Activated CD4-positive, alpha-beta T cell treated with anti-CD3 and anti-CD28 coated beads, Interleukin-2, Interleukin-4, amounts not matched to agents 100 ng/mL and 50 ng/mL, durations not matched to agents 16 hours and 8 hours (primary cell): ENCODE data around the gene ZNF454.

Experiments used
- DNase-seq: peaks from one replicate; pipeline ENCODE4 v3.0.0-alpha.2; 2020; ENCODE audit warnings: low spot score

The ZNF454 gene

DNA sequence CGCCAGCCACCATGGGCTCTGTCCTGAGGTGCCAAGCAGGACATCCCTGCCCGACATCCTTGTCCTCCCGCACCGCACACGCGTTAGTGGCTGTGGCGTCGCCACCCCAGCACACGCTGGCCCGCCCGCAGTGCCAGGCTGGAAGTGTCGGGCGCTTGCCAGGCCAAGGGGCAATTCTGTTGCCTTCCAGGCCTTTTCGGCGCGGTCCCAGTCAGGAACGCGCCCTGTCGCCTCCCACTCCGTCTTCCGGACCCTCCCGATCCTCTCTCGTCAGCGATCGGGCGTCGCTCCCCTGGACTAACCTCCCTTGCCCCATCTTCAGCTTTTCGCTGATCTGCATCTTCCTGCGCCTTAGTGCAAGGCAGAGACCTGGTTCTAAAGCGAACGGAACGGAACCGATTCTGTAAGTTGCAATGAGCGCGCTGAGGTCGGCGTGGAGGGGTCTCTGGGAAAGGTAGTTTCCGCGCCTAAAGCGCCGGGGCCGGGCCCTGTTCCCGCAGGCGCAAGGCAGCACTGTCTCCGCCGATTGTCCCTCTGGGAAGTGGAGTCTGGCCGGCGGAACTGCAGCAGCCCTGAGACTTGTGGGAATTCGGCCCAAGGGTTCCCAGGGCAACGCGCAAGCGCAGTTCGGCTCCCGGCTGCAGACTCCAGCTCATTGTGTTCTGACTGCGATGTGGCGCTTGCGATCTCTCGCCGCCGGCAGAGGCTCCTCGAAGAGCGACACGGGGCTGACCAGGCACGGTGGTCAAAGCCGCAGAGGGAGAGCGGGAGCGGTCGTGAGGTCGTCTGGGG is at the start of gene ZNF454:
Gene ZNF454, plus strand, starts transcription at position 630 of the 792 bp plus-strand sequence. CDS start 1,594 bp downstream, outside the sequence.
- DNase-seq = no peak

DNA sequence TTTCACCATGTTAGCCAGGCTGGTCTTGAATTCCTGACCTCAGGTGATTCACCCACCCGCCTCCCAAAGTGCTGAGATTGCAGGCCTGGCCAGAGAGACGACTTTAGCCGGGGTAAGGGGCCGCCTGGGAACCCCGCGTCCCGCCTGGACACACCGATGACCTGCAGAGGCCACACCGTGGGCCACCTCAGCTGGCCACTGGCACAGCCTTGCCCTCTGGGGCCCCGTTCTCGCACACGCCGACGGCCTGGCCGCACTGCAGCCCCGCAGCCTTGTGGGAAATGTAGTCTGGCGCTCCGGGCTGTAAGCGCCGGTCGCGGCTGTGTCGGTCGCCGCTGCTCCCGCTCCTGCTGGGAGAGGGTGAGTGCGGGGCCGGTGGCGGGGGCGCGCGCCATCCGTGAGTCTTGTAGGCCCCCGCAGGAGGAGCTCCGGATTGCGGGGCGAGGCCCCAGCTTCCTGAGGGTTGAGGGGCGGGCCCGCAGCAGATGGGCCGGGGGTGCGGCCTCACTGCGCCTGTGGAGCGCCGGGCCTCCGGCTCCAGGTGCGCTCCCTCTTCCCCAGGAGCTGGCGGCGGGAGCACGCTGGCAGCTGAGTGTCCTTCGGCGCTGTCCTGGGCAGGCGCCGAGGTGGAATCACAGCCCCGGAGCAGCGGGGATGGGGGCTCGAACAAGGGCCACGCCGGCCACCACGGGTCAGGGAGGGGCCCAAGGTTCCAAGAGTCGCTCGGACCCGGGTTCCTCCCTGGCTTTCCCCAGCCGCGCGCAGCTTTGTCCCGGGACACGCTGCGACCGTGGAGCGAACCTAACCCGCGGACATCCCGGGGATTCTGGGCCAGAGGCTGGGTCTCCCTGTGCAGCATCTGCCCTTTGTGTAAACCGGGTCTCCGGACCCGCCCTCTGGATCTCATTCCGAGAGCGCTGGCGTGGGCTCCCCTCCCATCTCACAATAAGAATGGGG is 45.1 kb upstream of the ZNF454 start, which contains the start of gene ZFP2:
Gene ZFP2, plus strand, starts transcription at position 299 of the 957 bp plus-strand sequence. CDS start 35,401 bp downstream, outside the sequence.
- DNase-seq = no peak

DNA sequence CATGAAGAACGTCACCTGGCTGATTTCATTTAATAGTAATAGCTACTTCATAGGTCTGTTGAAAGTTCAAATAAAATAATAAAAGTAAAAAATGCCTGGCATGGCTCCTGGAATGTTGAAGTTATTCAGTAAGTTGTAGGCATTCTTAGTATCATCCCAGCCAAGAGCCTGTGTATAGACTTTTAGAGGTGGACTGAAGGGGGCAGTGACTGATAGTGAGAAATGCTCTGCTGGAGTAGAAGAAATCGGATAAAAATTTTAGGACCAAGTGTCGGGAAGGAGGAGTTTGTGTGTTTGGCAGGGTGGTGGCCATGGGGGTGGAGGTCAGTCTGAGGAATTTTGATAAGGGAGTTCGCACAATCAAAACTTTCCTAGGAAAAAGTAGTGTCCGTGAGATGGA is 41.7 kb upstream of the ZNF454 start:
- DNase-seq = no peak

DNA sequence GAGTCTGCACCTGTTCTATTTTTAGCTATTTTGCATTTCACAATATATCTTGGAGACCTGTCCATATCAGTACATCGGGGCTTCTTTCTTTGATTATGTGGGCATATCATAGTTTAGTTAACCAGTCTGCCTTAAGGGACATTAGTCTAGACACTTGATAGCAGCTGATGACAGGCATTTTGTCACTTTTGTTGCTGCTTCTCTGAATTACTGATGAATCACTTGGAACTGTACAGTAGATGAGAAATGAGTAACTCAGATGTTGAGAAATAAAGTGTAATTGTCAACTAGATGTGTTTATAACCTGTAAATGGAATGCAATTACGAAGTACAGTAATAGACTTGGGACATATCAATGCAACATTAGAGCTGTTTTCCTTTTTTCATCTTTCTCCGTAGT is 38.1 kb upstream of the ZNF454 start:
- DNase-seq = no peak

DNA sequence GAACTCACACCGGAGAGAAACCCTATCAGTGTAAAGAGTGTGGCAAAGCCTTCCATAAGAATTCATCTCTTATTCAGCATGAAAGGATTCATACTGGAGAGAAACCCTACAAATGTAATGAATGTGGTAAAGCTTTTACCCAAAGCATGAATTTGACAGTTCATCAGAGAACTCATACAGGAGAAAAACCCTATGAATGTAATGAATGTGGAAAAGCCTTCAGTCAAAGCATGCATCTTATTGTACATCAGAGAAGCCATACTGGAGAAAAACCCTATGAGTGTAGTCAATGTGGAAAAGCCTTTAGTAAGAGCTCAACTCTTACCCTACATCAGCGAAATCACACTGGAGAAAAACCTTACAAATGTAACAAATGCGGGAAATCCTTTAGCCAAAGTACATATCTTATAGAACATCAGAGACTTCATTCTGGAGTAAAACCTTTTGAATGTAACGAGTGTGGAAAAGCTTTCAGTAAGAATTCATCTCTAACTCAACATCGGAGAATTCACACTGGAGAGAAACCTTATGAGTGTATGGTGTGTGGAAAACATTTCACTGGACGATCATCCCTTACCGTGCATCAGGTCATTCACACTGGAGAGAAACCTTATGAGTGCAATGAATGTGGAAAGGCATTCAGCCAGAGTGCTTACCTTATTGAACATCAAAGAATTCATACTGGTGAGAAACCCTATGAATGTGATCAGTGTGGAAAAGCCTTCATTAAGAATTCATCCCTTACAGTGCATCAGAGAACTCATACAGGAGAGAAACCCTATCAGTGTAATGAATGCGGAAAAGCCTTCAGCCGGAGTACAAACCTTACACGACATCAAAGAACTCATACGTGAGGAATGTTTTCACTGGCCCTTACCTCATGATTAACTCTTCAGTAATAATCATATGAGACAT is 8.9 kb upstream of the ZNF454 start:
- DNase-seq = no peak

DNA sequence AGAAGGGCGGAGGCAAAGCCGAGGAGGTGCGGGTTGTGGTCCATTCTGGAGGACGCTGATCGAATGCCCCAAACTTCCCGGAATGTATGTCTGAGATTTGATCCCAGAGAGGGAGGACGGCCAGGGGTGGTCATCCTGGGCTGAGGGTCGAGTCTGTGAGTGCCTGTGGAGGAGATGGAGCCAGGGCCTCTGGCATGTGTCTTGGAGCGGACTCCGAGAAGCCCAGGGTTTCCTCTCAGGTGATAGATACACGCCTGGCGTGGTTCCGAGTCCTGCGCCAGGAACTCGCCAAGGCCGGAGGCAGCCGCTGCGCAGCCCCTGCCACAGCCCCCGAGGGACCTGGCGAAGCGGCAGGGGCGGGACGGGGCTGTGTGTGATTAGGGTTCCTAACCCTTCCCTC is 363 bp downstream of the ZNF454 start:
- DNase-seq = no peak

DNA sequence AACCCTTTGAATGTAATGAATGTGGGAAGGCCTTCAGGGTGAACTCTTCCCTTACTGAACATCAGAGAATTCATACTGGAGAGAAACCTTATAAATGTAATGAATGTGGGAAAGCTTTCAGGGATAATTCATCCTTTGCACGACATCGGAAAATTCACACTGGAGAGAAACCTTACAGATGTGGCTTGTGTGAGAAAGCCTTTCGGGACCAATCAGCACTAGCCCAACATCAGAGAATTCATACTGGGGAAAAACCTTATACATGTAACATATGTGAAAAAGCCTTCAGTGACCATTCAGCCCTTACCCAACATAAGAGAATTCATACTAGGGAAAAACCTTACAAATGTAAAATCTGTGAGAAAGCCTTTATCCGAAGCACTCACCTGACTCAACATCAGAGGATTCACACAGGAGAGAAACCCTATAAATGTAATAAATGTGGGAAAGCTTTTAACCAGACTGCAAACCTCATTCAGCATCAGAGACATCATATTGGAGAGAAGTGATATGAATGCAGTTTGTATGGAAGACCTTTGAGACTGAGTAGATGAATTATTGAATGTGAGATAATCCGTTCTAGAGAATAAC is 24.6 kb downstream of the ZNF454 start:
- no peak for DNase-seq

DNA sequence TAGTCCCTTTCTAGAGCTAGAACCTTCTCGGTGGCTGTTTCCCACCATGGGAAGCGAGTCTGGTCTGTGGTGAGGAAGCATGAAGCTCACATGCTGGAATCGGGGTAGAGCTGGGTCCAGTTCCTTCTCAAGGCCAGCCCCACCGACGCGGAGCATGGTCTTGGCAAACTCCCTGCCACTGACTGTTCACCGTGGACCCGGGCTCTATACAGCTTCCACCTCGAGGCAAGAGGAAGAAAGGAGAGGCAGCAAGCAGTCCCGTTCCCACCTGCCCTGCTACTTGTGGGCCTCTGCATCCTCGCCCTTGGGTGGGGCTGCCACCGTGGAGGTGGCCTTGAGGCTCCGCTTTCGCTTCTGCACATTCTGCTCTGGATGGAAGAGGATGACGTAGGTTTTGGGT is 40.4 kb downstream of the ZNF454 start:
- no peak for DNase-seq

DNA sequence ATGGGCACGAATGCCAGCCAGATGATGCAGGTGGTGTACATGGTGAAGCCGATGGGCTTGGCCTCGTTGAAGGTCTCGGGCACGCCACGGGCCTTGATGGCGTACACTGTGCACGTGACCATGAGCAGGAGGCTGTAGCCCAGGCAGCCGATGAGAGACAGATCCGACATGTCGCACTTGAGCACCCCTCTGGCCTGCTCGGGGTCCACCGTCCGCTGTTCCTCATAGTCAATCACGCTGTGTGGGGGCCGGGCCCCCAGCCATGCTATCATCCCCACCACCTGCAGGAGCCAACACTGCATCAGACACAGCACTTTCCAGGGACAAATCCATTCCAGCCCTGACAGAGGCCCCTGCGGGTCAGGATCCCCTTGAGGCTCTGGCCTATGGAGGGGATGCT is 41.9 kb downstream of the ZNF454 start:
- no peak for DNase-seq

DNA sequence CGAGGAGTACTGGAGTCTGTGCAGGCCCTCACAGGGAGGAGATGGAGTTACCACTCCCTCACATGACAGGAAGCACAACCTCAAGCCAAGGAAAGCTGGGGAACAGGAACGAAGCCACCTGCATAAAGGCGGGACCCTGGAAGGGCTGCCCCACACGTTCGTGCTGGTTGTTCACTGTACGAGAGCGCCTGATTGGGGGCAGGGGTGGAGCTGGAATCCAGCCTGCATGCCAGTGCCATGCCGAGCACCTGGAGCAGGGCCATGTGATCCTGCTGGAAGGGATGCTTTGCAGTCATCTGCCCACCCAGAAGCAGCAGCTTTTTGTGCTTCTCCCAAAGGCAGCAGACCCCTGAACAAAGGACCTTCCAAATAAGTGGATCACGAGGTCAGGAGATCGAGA is 42.7 kb downstream of the ZNF454 start:
- DNase-seq = no peak

DNA sequence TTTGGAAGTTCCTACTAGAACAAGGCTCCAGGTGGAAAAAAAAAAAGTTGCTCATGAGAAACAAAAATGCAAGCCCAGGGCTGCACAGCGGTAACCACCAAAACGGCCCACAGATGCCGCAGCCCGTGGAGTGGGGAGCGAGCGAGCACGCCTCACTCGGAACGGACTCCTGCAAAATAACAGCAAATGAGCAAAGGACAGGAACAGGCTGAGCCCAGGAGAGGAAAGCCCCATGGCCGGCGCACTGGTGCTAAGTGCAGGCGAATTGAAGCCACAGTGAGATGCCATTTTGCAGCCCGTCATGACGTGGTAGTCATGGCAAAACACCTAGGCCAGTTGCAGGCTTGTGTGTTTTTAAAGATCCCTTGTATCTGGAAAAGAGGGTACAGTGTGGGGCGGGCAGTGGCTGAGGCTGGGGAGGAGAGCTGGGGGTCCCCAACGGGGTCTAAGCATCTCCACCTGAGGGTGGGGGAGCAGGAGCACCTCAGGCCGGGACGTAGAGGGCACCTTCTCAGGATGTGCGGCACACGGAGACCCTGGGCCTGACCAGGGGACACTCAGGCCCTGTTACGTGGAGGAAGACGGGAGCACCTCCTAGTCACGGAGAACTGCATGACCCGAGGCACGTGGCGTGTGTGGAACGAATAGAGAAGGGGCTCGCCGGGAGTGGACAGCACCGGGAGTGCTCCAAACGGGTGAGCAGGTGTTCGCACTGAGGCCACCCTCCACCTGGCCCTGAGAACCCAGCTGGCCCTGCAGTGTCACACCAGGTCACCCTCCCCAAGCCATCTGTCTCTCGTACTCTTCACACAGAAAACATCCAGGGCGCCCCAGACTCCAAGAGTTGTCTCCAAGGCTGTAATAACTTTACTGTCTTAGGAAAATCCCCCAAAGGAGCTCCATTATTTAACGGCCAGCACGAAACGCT is 43.4 kb downstream of the ZNF454 start:
- DNase-seq = no peak

DNA sequence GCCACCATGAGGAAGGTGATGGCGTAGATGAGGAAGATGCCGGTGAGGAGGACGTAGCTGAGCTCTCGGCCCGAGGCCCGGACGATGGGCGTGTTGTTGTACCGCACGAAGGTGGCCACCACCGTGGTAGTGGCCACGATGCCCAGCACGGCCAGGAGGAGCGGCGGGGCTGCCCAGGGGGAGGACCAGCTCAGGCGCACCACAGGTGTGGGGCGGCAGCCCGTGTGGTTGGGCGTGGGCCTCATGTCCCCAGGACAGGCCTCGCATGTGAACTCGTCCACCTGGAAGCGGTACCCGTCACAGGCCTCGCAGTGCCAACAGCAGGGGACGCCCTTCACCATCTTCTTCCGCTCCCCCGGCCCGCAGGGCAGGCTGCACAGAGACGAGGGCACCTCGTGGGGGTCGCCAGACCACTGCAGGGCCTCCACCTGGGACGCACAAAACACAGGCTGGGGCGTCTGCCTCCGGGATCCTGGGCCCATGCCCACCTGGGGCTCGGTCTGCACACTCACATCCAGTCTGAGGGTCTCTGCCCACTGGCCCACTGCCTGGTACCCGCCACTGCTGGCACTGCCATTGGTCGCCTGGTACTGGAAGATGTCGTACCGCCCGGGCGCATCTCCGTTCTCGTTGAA is 45.4 kb downstream of the ZNF454 start:
- DNase-seq = no peak

DNA sequence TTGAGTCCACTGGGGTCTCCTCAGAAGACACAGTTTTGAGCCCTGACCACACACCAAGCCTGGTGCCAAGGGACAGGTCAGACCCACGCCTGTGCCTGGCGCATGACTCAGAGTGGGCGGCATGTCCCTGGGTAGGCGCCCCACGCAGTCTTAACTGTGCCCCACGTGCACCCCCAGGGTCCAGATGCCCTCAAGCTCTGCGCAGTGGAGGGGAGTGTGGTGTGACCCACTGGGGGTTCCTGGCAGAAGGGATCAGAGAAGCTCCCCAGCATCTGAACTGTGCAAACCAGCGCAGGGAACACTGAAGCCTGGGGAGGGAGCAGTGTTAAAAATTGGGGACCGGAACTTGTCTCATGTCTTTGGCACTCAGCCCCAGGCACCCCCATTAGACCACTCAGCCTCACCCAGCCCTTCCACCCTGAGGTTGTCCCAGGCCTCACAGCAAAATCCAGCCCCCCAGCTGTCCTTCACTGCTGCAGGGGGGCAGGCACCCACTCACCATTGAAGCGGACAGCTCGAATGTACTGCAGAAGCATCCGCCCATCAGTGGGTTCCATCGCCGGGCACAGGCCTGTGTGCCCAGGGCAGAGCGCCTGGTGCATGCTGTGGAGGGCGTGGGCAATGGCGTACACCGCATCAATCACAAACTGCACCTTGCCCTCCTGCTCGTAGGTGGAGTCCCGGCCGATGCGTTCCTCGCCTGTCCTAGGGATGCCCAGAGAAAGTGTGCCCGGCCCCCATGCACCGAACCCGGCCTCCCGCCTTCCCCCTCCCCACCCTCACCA is 47.6 kb downstream of the ZNF454 start:
- DNase-seq = no peak

DNA sequence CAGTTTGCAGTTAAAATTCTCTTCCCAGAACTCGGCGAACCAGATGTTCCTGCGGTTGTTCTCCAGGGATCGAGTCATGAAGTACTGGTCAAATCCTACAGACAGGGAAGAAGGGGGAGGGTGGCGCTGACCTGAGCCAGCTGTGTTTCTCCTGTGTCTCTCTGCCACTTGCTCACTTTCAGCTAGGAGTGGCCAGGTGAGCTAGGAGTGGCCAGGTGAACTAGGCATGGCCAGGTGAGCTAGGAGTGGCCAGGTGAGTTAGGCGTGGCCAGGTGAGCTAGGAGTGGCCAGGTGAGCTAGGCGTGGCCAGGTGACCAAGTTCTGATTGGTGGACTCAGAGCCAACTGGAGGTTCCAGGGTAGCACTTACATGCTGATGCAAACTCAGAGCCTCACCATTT is 48.3 kb downstream of the ZNF454 start:
- DNase-seq = no peak

DNA sequence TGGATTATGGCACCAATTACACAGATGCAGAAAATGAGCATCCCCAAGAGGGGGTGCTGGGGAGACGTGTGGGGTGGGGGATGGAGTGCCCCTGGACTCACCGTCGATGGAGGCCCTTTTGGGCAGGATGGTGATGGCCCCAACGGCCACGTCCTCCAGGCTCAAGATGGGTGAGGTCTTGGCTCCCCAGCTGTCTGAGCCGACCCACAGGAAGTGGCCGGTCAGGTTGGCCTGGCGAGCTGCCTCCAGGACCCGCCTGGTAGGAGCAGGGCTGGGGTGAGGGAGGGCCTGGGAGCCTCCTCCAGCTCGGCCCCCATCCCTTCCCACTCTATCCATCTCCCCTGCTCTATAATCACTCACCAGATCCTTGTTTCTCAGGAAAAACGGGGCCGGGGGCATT is 49.5 kb downstream of the ZNF454 start:
- DNase-seq = no peak

DNA sequence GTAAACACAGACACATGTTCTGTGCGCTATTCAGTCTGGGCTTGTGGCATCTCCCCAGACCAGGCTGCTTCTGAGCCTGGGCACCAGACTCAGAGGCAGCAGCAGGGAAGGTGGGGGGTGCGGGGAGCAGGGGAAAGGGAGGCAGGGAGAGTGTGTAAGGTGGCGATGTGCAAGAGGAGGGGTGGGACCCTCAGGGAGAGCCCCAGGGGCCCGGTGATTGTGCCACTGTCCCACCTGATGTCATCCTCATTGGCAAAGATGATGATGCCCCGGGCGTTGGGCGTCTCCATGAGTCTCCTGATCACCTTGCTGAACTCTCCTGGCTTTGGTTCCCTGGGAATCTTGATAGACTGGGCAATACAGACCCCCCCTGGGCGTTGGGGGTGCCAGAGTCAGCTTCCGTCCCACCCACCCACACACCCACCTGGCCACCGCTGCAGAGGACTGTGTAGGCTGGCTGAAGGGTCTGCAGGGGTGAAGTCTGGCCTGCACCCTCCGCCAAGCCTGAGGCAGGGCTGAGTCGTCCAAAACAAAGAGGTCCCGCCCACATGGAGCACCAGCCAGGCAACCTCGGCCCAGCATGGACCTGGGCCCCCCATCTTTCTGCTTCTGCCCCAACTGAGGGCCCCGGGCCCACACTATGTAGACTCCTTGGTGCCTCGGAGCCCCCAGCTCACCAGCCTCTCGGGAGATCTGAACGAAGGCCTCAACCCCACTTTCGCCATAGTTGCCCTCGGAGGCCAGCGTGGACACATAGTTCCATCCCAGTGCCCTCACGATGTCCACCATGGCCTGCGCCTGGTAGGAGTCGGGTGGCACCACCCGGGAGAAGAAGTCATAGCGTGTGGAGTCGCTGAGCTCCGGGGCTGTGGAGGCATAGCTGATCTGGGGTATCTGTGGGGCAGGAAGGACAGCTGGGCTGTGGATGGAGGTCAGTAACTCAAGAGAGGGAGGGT is 50.5 kb downstream of the ZNF454 start:
- no peak for DNase-seq

DNA sequence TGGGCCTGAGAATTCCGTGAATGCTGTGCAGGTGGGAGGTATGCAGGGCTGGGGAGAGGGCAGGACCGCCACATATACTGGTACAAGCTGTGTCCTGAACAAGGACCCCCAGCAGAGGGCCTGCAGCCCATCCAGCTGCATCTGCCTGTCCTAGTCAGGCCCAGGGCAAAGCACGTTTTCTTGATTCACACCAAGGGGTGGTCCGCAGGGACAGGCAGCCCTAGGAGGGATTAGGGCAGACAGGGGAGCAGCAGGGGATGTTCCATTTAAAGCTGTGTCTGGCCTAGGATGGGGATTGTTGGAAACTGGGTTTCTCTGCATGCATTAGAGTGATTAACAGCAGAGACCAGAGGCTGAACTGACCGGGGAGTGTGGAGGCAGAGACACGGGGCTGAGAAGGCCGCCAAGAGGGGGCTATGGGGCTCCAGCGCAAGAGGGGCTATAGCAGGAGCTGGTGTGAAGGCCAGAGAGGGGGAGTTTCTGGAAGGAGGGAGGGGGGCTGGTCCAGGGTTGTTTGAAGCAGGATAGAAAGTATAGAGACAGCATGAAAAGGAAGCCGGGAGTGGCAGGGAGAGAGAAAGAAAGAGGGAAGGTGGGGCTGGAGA is 51.4 kb downstream of the ZNF454 start:
- no peak for DNase-seq
